ENCODE data around the gene PA2G4. TPM values are rescaled to one million over a fixed set of nuclear protein-coding genes. Genes with fewer than 3 reads are reported as not detected.
"Not testable (repeated sequence)": the region's sequence is repeated elsewhere in the genome, so short reads cannot be mapped to it uniquely, and the experiment has no call there.

PA2G4 gene
- 100 to 1,000 TPM; 507 to 514 TPM for total RNA-seq

GRCh38 chr12:56104109-56104814 lies at the start of gene PA2G4:
PA2G4 (plus strand) TSS chr12:56104559; CDS start chr12:56104738, 179 bp downstream.
- ChIA-PET POLR2A (interaction anchor here (0.5 to 3.0 kb wide), 17 partner anchors 8 to 1518 kb away, joined by 3 to 56 read pairs (median 3); partner anchors contain the start of genes ESYT1, MYL6, PAN2 and RAB5B), CTCF (interaction anchor here (0.7 to 3.3 kb wide), 10 partner anchors 9 to 176 kb away, joined by 3 to 25 read pairs (median 4); partner anchors contain the start of genes ERBB3, RPL41, SMARCC2 and ZC3H10)

DNA sequence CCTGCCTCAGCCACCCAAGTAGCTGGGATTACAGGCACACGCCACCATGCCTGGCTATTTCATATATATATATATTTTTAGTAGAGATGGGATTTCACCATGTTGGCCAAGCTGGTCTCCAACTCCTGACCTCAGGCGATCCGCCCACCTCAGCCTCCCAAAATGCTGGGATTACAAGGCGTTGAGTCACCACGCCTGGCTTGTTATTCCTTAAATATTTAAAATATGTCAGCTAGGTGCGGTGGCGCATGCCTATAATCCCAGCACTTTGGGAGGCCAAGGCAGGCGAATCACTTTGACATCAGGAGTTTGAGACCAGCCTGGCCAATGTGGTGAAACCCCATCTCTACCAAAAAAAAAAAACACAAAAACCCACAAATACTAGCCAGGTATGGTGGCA lies 44.4 kb upstream of the PA2G4 start:
- ChIA-PET CTCF (interaction anchor here (1.0 kb wide), 1 partner anchor 25 kb away, joined by 3 read pairs; no protein-coding TSS in a partner anchor), POLR2A (interaction anchor here (0.6 kb wide), 2 partner anchors 13 to 201 kb away, joined by 3 to 4 read pairs; no protein-coding TSS in a partner anchor)

DNA sequence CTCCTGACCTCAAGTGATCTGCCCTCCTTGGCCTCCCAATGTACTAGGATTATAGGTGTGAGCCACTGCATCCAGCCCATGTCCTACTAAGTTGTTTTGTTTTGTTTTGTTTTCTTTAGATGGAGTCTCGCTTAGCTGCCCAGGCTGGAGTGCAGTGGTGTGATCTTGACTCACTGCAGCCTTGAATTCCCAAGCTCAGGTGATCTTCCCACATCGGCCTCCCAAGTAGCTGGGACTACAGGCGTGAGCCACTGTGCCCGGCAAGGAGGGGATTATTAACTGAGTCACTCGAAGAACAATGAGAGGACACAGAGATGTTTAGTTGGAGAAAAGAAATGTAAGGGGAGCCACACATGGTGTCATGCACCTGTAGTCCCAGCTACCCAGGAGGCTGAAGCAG lies 42.4 kb upstream of the PA2G4 start:
- CTCF ChIA-PET: interaction anchor here (0.7 kb wide), 1 partner anchor 66 kb away, joined by 3 read pairs; no protein-coding TSS in a partner anchor
- POLR2A ChIA-PET: no interaction called here

DNA sequence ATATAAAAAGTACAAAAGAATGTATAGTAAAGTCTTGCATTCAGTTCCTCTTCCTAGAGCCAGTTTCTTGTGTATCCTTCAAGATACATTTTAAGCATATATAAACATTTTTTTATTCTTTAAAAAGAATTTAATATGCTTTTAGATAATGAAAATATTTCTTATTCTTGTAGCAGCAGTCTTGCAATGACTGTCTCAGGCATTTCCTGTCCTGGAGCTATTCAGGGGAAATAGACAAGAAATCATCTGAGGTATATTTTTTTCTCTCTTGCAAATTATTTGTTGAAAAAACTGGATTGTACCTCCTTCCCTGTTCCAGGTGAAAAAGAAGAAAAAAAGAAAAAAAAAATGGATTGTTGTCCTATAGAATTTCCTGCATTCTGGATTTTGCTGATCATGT lies 41.4 kb upstream of the PA2G4 start:
- ChIA-PET CTCF (no interaction called here), POLR2A (no interaction called here)

DNA sequence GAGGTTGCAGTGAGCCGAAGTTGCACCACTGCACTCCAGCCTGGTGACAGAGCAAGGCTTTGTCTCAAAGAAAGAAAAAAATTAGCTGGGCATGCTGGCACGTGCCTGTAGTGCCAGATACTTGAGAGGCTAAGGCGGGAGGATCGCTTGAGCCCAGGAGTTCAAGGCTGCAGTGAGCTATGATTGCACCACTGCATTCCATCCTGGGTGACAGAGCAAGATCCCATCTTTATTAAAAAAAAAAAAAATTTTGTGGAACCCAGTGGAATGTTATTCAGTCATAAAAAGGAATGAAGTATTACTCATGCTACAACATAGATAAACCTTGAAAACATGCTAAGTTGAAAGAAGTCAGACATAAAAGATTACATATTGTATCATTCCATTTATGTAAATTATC lies 32.7 kb upstream of the PA2G4 start:
- POLR2A ChIA-PET: interaction anchor here (0.5 kb wide), 1 partner anchor 28 kb away, joined by 4 read pairs; no protein-coding TSS in a partner anchor
- CTCF ChIA-PET: no interaction called here

DNA sequence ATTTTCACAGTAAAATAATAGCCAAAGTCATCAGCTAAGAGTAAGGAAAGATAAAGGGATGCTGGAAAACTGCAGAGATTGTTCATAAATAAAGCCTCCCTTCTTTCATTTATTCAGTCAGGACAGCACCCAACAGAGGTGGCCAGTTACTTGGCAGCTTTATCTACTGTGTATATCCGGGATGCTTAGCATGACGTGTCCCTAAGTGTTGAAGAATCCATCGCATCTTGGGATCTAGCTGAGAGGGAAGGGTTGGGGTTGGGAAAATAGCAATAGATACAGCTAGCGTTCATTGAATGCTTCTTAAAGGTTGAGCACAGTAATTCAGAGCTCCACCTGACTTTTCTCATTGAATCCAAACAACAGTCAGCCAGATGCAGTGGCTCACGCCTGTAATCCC lies 30.0 kb upstream of the PA2G4 start:
- CTCF ChIA-PET: no interaction called here
- POLR2A ChIA-PET: no interaction called here

DNA sequence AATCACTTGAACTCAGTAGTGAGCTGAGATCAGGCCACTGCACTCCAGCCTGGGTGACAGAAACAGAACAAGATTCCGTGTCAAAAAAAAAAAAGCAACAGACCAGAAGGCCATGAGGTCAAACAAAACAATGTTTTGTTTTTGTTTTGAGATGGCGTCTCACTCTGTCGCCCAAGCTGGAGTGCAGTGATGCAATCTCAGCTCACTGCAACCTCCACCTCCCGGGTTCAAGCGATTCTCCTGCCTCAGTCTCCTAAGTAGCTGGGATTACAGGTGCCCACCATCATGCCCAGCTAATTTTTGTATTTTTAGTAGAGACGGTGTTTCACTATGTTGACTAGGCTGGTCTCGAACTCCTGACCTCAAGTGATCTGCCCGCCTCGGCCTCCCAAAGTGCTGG lies 26.4 kb upstream of the PA2G4 start:
- CTCF ChIA-PET: interaction anchor here (0.6 to 1.1 kb wide), 3 partner anchors 34 to 334 kb away, joined by 3 read pairs; no protein-coding TSS in a partner anchor
- POLR2A ChIA-PET: not testable (repeated sequence)

DNA sequence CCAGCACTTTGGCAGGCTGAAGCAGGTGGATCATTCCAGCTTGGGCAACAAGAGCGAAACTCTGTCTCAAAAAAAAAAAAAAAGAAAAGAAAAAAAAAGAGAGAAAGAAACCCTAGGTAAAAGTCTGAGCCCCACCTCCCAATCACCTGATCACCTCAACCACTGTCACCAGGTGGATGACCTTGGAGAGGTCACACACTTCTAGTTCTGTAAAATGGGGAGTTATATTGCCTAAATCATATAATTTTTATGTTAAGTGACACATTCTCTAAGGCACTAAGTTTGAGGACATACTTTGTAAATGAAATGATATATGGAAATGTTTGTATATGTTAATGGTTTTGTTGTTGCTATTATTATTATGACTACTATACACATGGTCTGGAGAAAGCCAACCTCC lies 25.9 kb upstream of the PA2G4 start:
- ChIA-PET CTCF (interaction anchor here (0.6 to 1.5 kb wide), 3 partner anchors 23 to 334 kb away, joined by 3 to 5 read pairs (median 3); no protein-coding TSS in a partner anchor), POLR2A (no interaction called here)

GRCh38 chr12:56078931-56079722 lies 25.2 kb upstream of the PA2G4 start:
- ChIA-PET POLR2A (interaction anchor here (0.6 to 1.0 kb wide), 2 partner anchors 25 to 59 kb away, joined by 3 read pairs; partner anchors contain the start of gene PA2G4), CTCF (interaction anchor here (0.8 to 3.0 kb wide), 5 partner anchors 23 to 110 kb away, joined by 3 to 20 read pairs (median 5); partner anchors contain the start of genes PA2G4, RAB5B and SMARCC2)

DNA sequence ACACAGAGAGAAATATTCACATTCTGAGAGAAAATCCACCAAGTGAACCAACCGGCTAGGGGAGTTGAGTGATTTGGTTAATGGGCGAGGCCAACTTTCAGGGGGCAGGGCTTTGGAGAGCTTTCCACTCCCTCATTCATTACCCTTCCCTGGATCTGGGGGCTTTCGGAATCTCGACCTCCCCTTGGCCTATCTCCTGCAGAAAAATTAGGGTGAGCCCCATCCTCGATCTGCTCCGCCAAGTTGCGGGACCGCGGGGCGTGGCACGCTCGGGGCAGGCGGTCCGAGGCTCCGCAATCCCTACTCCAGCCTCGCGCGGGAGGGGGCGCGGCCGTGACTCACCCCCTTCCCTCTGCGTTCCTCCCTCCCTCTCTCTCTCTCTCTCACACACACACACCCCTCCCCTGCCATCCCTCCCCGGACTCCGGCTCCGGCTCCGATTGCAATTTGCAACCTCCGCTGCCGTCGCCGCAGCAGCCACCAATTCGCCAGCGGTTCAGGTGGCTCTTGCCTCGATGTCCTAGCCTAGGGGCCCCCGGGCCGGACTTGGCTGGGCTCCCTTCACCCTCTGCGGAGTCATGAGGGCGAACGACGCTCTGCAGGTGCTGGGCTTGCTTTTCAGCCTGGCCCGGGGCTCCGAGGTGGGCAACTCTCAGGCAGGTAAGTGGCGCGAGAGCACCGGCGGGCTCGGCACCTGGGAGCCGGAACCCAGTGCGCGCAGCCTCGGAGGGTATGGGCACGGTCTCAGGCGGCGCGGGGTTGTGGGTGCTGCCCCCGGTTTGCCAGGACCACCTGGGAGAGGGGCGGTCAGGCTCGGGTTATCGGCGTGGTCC lies 24.4 kb upstream of the PA2G4 start, which contains the start of gene ERBB3:
ERBB3 (plus strand) TSS at position 443 of the 833 bp plus-strand sequence; CDS start at position 579, 136 bp downstream.
- POLR2A ChIA-PET: interaction anchor here (0.6 to 1.0 kb wide), 3 partner anchors 24 to 60 kb away, joined by 3 read pairs; partner anchors contain the start of gene PA2G4
- CTCF ChIA-PET: interaction anchor here (0.6 to 3.0 kb wide), 5 partner anchors 22 to 133 kb away, joined by 4 to 20 read pairs (median 5); partner anchors contain the start of genes PA2G4 and SMARCC2

- ChIA-PET POLR2A (no interaction called here), CTCF (interaction anchor here (0.6 to 3.0 kb wide), 3 partner anchors 24 to 132 kb away, joined by 3 to 20 read pairs (median 4); partner anchors contain the start of gene PA2G4)
These were observed 23.7 kb upstream of the PA2G4 start for GRCh38 chr12:56080556-56081138.

- ChIA-PET CTCF (interaction anchor here (0.6 to 3.0 kb wide), 4 partner anchors 23 to 1585 kb away, joined by 3 to 20 read pairs (median 3); partner anchors contain the start of gene PA2G4), POLR2A (no interaction called here)
These were observed 22.7 kb upstream of the PA2G4 start for GRCh38 chr12:56081393-56082347.

GRCh38 chr12:56082382-56082781 lies 22.0 kb upstream of the PA2G4 start:
- ChIA-PET POLR2A (no interaction called here), CTCF (no interaction called here)

- ChIA-PET CTCF (no interaction called here), POLR2A (no interaction called here)
These were observed 21.4 kb upstream of the PA2G4 start for GRCh38 chr12:56082967-56083366.

GRCh38 chr12:56084958-56085543 lies 19.3 kb upstream of the PA2G4 start:
- ChIA-PET CTCF (interaction anchor here (0.8 to 1.4 kb wide), 7 partner anchors 11 to 75 kb away, joined by 3 to 7 read pairs (median 3); partner anchors contain the start of gene PA2G4), POLR2A (interaction anchor here (1.6 kb wide), 1 partner anchor 19 kb away, joined by 4 read pairs; the partner anchor contains the start of gene PA2G4)

GRCh38 chr12:56086096-56086495 lies 18.3 kb upstream of the PA2G4 start:
- ChIA-PET CTCF (interaction anchor here (0.5 to 1.4 kb wide), 4 partner anchors 19 to 348 kb away, joined by 3 to 4 read pairs (median 4); no protein-coding TSS in a partner anchor), POLR2A (interaction anchor here (0.6 kb wide), 1 partner anchor 66 kb away, joined by 4 read pairs; the partner anchor contains the start of gene MYL6B)

Measured in activated CD8-positive, alpha-beta memory T cell treated with anti-CD3 and anti-CD28 coated beads for 36 hours (primary cell).